Endodermal cell (in vitro differentiated cells): Measurements from ENCODE around the gene SGTB. TPM values are rescaled to one million over a fixed set of nuclear protein-coding genes. Genes with fewer than 3 reads are reported as not detected.

Source experiments
- DNase-seq: peaks from one replicate; pipeline ENCODE4 v3.0.0-alpha.2; 2017
- H3K27ac ChIP-seq: 2 replicates; pipeline ENCODE4 v1.5.1; 2013; ENCODE audit warnings: mild to moderate bottlenecking, low read depth, low read length, moderate library complexity
- H3K27me3 ChIP-seq: 2 replicates; pipeline ENCODE4 v1.6.1; 2013; ENCODE audit warnings: mild to moderate bottlenecking, low read length, moderate library complexity; ENCODE audit not compliant: insufficient read depth, control insufficient read depth, poor library complexity, severe bottlenecking
- H3K36me3 ChIP-seq: 2 replicates; pipeline ENCODE4 v1.7.0; 2013; ENCODE audit warnings: mild to moderate bottlenecking, low read length, moderate library complexity; ENCODE audit not compliant: control insufficient read depth, insufficient read depth
- H3K4me1 ChIP-seq: one replicate; pipeline ENCODE4 v1.7.0; 2013; ENCODE audit warnings: low read length; ENCODE audit not compliant: control insufficient read depth, insufficient read depth
- H3K4me3 ChIP-seq: 2 replicates; pipeline ENCODE4 v1.5.1; 2013; ENCODE audit warnings: mild to moderate bottlenecking, low read length, moderate library complexity
- H3K9ac ChIP-seq: 2 replicates; pipeline ENCODE4 v1.6.1; 2013; ENCODE audit warnings: mild to moderate bottlenecking, low read length, moderate library complexity; ENCODE audit not compliant: poor library complexity, severe bottlenecking; ENCODE audit errors: extremely low read depth
- H3K9me3 ChIP-seq: 2 replicates; pipeline ENCODE4 v1.6.1; 2013; ENCODE audit warnings: mild to moderate bottlenecking, low read length, moderate library complexity; ENCODE audit not compliant: control insufficient read depth
- H3K27ac Mint-ChIP-seq: 2 replicates; pipeline ENCODE4 v1.8.0; 2020; ENCODE audit warnings: mixed read lengths
- H3K27me3 Mint-ChIP-seq: 2 replicates; pipeline ENCODE4 v1.8.0; 2021; ENCODE audit warnings: mild to moderate bottlenecking, mixed read lengths; ENCODE audit not compliant: insufficient read depth
- H3K36me3 Mint-ChIP-seq: 2 replicates; pipeline ENCODE4 v1.8.0; 2020; ENCODE audit warnings: low read depth, mixed read lengths
- H3K4me1 Mint-ChIP-seq: 2 replicates; pipeline ENCODE4 v1.8.0; 2020; ENCODE audit warnings: mixed read lengths
- H3K4me3 Mint-ChIP-seq: 2 replicates; pipeline ENCODE4 v1.8.0; 2020; ENCODE audit warnings: mild to moderate bottlenecking, moderate library complexity, mixed read lengths
- H3K9me3 Mint-ChIP-seq: 2 replicates; pipeline ENCODE4 v1.8.0; 2020; ENCODE audit warnings: mild to moderate bottlenecking, mixed read lengths
- CTCF ChIP-seq: fragments of 200-600 bp; sonication (generic); conservative IDR thresholded peaks from 2 replicates; pipeline ENCODE4 v1.5.0; 2021; ENCODE audit warnings: antibody characterized with exemption, mild to moderate bottlenecking
- WGBS, 2 experiments: methylation state at CpG; one replicate each; pipeline versions ENCODE4 v1.1.5 to v1.1.7; 2013; ENCODE audit warnings: missing lambda C conversion rate in 2 of 2, mixed read lengths in 1 of 2; ENCODE audit not compliant: insufficient coverage in 1 of 2, insufficient read length in 1 of 2; 5-methylcytosine and 5-hydroxymethylcytosine counted together
- long read RNA-seq, 4 experiments: library from polyadenylated mRNA in 2 of 4; library from RNA in 1 of 4; library from capped mRNA in 1 of 4; stranded (forward) in 3 of 4; unstranded in 1 of 4; transcript quantifications; one replicate each; pipeline ENCODE4 v2.0.0, GENCODE V29; 2020 to 2021; ENCODE audit warnings: inconsistent platforms in 1 of 4
- polyA plus RNA-seq, 2 experiments: library from polyadenylated mRNA; stranded (reverse); fragments of 50-300 nt; gene quantifications; one replicate each; pipeline ENCODE4 v1.2.3, GENCODE V29; 2013
- total RNA-seq, 2 donors: library from RNA; stranded (reverse); fragmentation: NEBNext Ultra II Directional in 1 of 2; extraction: Animal tissue kit (Norgen Biotek cat#: 25700) in 1 of 2; gene quantifications; 2 replicates in 1 of 2; 3 replicates in 1 of 2; pipeline ENCODE4 v1.2.1, GENCODE V29; 2021

The SGTB gene
- total RNA-seq: 10 to 100 TPM; 14.6 to 17.9 TPM
- polyA plus RNA-seq (2013, experiment 1 of 2): 7.4 TPM
- polyA plus RNA-seq (2013, experiment 2 of 2): 6.9 TPM
- long read RNA-seq, experiment 1, full-length matches to known transcripts: 2 of 8 reads
- long read RNA-seq, experiment 1, partial matches to known transcripts: 0 of 8 reads
- long read RNA-seq, experiment 1, other reads (novel, unspliced or antisense): 6 of 8 reads
- long read RNA-seq, experiment 2, full-length matches to known transcripts: 5 of 9 reads
- long read RNA-seq, experiment 2, partial matches to known transcripts: 0 of 9 reads
- long read RNA-seq, experiment 2, other reads (novel, unspliced or antisense): 4 of 9 reads
- long read RNA-seq, experiment 3, full-length matches to known transcripts: 19 of 23 reads
- long read RNA-seq, experiment 3, partial matches to known transcripts: 1 of 23 reads
- long read RNA-seq, experiment 3, other reads (novel, unspliced or antisense): 3 of 23 reads
- long read RNA-seq, experiment 4, full-length matches to known transcripts: 9 of 10 reads
- long read RNA-seq, experiment 4, partial matches to known transcripts: 0 of 10 reads
- long read RNA-seq, experiment 4, other reads (novel, unspliced or antisense): 1 of 10 reads

- WGBS, 2 experiments: 0 to 1% methylated on average over 22 to 92 of the region's 92 CpGs
- H3K36me3 Mint-ChIP-seq: peaks cover 4% of the 10 kb centered on the region
These were observed at the start of gene SGTB, which contains the start of gene NLN for GRCh38 chr5:65721720-65722574. Gene SGTB, minus strand, starts transcription at chr5:65722109. Its CDS starts 1,302 bp downstream, at chr5:65720807. Gene NLN, plus strand, starts transcription at chr5:65722205. Its CDS starts 169 bp downstream, at chr5:65722374.

GRCh38 chr5:65771266-65771665 is 49.4 kb upstream of the SGTB start:
- H3K27ac Mint-ChIP-seq: no peak overlapping the region
- H3K27ac ChIP-seq: no peak overlapping the region
- H3K9me3 ChIP-seq: no peaks in the 10 kb centered on the region
- WGBS, 2 experiments: 93 to 100% methylated on average over 2 of the region's 2 CpGs
- peaks cover 8% of the 10 kb centered on the region for H3K4me1 ChIP-seq
- peaks cover 31% of the 10 kb centered on the region for H3K36me3 Mint-ChIP-seq
- H3K9me3 Mint-ChIP-seq: peaks cover 12% of the 10 kb centered on the region
- peaks cover 10% of the 10 kb centered on the region for H3K4me1 Mint-ChIP-seq
- H3K4me3 ChIP-seq: no peak overlapping the region
- peaks cover 12% of the 10 kb centered on the region for H3K36me3 ChIP-seq
- TF ChIP-seq CTCF: no peak
- H3K27me3 ChIP-seq: no peaks in the 10 kb centered on the region
- no peak overlapping the region for H3K9ac ChIP-seq
- no peak for DNase-seq
- no peak overlapping the region for H3K4me3 Mint-ChIP-seq
- no peaks in the 10 kb centered on the region for H3K27me3 Mint-ChIP-seq

More at GRCh38 chr5:65721720-65722574, at the start of gene SGTB, which contains the start of gene NLN:
- peak within 1 kb of the TSS; percentile 85 for H3K9ac ChIP-seq
- peak within 1 kb of the TSS; percentile 95 for H3K27ac Mint-ChIP-seq
- peaks cover 2% of the 10 kb centered on the region for H3K36me3 ChIP-seq
- peak; percentile 21 for TF ChIP-seq CTCF
- peak within 1 kb of the TSS; percentile 59 for H3K27ac ChIP-seq
- peak within 1 kb of the TSS; percentile 87 for H3K4me3 Mint-ChIP-seq
- peaks cover 16% of the 10 kb centered on the region for H3K4me1 Mint-ChIP-seq
- H3K9me3 Mint-ChIP-seq: no peaks in the 10 kb centered on the region
- H3K27me3 Mint-ChIP-seq: peaks cover 3% of the 10 kb centered on the region
- peak within 1 kb of the TSS; percentile 98 for H3K4me3 ChIP-seq
- H3K4me1 ChIP-seq: no peaks in the 10 kb centered on the region
- no peaks in the 10 kb centered on the region for H3K27me3 ChIP-seq
- no peaks in the 10 kb centered on the region for H3K9me3 ChIP-seq
- DNase-seq: peak; percentile 95

GRCh38 chr5:65769539-65769938 is 47.6 kb upstream of the SGTB start:
- no peak for TF ChIP-seq CTCF
- H3K36me3 ChIP-seq: peaks cover 7% of the 10 kb centered on the region
- H3K4me1 ChIP-seq: no peaks in the 10 kb centered on the region
- Mint-ChIP-seq H3K27me3 (no peaks in the 10 kb centered on the region), H3K4me1 (peaks cover 8% of the 10 kb centered on the region), H3K9me3 (peaks cover 14% of the 10 kb centered on the region), H3K4me3 (no peak overlapping the region), H3K27ac (no peak overlapping the region), H3K36me3 (peaks cover 38% of the 10 kb centered on the region)
- no peak overlapping the region for H3K4me3 ChIP-seq
- H3K9ac ChIP-seq: no peak overlapping the region
- no peak for DNase-seq
- WGBS, 2 experiments: no CpG with 5 or more reads among the region's 1 CpG
- H3K9me3 ChIP-seq: no peaks in the 10 kb centered on the region
- H3K27ac ChIP-seq: no peak overlapping the region
- no peaks in the 10 kb centered on the region for H3K27me3 ChIP-seq
